CD14-positive monocyte (primary cell): ENCODE results near the gene PER2. TPM values are rescaled to one million over a fixed set of nuclear protein-coding genes. Genes with fewer than 3 reads are reported as not detected.
"Not testable (repeated sequence)": the region's sequence is repeated elsewhere in the genome, so short reads cannot be mapped to it uniquely, and the experiment has no call there.

Experiments
- DNase-seq, 3 donors: peaks; one replicate each; pipeline ENCODE4 v3.0.0-alpha.2; 2011 to 2022
- H2AFZ ChIP-seq: 2 replicates; pipeline ENCODE4 v1.6.0; 2012; ENCODE audit warnings: mild to moderate bottlenecking, low read depth, low read length, inconsistent platforms; ENCODE audit not compliant: insufficient read depth, poor library complexity, severe bottlenecking
- H3K27ac ChIP-seq, 2 donors: 1 replicate in 1 of 2; 2 replicates in 1 of 2; pipeline ENCODE4 v1.5.1; 2012 to 2013; ENCODE audit warnings: low read length in 2 of 2, control low read depth in 1 of 2, inconsistent platforms in 1 of 2, low read depth in 1 of 2, mild to moderate bottlenecking in 1 of 2
- H3K27me3 ChIP-seq, 2 donors: one replicate each; pipeline versions ENCODE4 v1.6.0 to v1.6.1; 2011 to 2013; ENCODE audit warnings: low read length in 2 of 2; ENCODE audit not compliant: control insufficient read depth in 2 of 2, insufficient read depth in 2 of 2
- H3K36me3 ChIP-seq, 2 donors: replicated peaks in 1 of 2; 1 replicate in 1 of 2; 2 replicates in 1 of 2; pipeline versions ENCODE4 v1.5.1 to v1.6.1; 2012 to 2013; ENCODE audit warnings: low read length in 2 of 2, control low read depth in 1 of 2, inconsistent platforms in 1 of 2, mild to moderate bottlenecking in 1 of 2; ENCODE audit not compliant: insufficient read depth in 2 of 2, control insufficient read depth in 1 of 2
- H3K4me1 ChIP-seq, 2 donors: 1 replicate in 1 of 2; 2 replicates in 1 of 2; pipeline versions ENCODE4 v1.5.1 to v1.6.1; 2012 to 2013; ENCODE audit warnings: low read length in 2 of 2, control low read depth in 1 of 2, inconsistent platforms in 1 of 2, mild to moderate bottlenecking in 1 of 2, moderate library complexity in 1 of 2; ENCODE audit not compliant: insufficient read depth in 2 of 2, control insufficient read depth in 1 of 2
- H3K4me2 ChIP-seq: replicated peaks from 2 replicates; pipeline ENCODE3; 2012; ENCODE audit warnings: low read length, moderate library complexity, mild to moderate bottlenecking; ENCODE audit not compliant: poor library complexity, severe bottlenecking; ENCODE audit errors: extremely low read depth
- H3K4me3 ChIP-seq, 3 experiments: fragments of 200-600 bp in 1 of 3; sonication (generic) in 1 of 3; replicated peaks in 1 of 3; 1 replicate in 2 of 3; 2 replicates in 1 of 3; pipeline ENCODE4 v1.5.1; 2011 to 2013; ENCODE audit warnings: low read length in 3 of 3, mild to moderate bottlenecking in 3 of 3, control low read depth in 2 of 3, low read depth in 2 of 3, inconsistent platforms in 1 of 3, moderate library complexity in 1 of 3
- H3K79me2 ChIP-seq: 2 replicates; pipeline ENCODE4 v1.6.0; 2012; ENCODE audit warnings: mild to moderate bottlenecking, control low read depth, inconsistent platforms, low read length, moderate library complexity; ENCODE audit not compliant: insufficient read depth
- H3K9ac ChIP-seq: 2 replicates; pipeline ENCODE4 v1.6.0; 2017; ENCODE audit warnings: low read length, mild to moderate bottlenecking; ENCODE audit not compliant: insufficient read depth, poor library complexity, severe bottlenecking
- H3K9me3 ChIP-seq, 2 donors: replicated peaks in 1 of 2; 1 replicate in 1 of 2; 2 replicates in 1 of 2; pipeline versions ENCODE4 v1.5.1 to v1.6.1; 2012 to 2013; ENCODE audit warnings: low read length in 2 of 2, control low read depth in 1 of 2; ENCODE audit not compliant: control insufficient read depth in 1 of 2, insufficient read depth in 1 of 2
- H4K20me1 ChIP-seq: 2 replicates; pipeline ENCODE4 v1.6.0; 2012; ENCODE audit warnings: mild to moderate bottlenecking, low read length, control low read depth, moderate library complexity; ENCODE audit not compliant: insufficient read depth
- H3K27ac Mint-ChIP-seq, 7 donors: one replicate each; pipeline ENCODE4 v1.8.0; 2020; ENCODE audit warnings: mild to moderate bottlenecking in 7 of 7, mixed read lengths in 7 of 7, moderate library complexity in 6 of 7, inconsistent platforms in 2 of 7
- H3K27me3 Mint-ChIP-seq, 3 donors: one replicate each; pipeline ENCODE4 v1.8.0; 2021 to 2022; ENCODE audit warnings: low read depth in 3 of 3, mild to moderate bottlenecking in 3 of 3, mixed read lengths in 3 of 3, moderate library complexity in 3 of 3, inconsistent platforms in 1 of 3
- H3K36me3 Mint-ChIP-seq, 2 donors: one replicate each; pipeline ENCODE4 v1.8.0; 2020; ENCODE audit warnings: mixed read lengths in 2 of 2, inconsistent platforms in 1 of 2, mild to moderate bottlenecking in 1 of 2
- H3K4me1 Mint-ChIP-seq: one replicate; pipeline ENCODE4 v1.8.0; 2020; ENCODE audit warnings: mild to moderate bottlenecking, mixed read lengths
- H3K4me3 Mint-ChIP-seq, 2 donors: one replicate each; pipeline ENCODE4 v1.8.0; 2020; ENCODE audit warnings: mild to moderate bottlenecking in 2 of 2, mixed read lengths in 2 of 2, moderate library complexity in 1 of 2
- H3K9me3 Mint-ChIP-seq, 7 donors: one replicate each; pipeline ENCODE4 v1.8.0; 2020 to 2022; ENCODE audit warnings: mixed read lengths in 7 of 7, mild to moderate bottlenecking in 6 of 7, moderate library complexity in 6 of 7, inconsistent platforms in 2 of 7
- WGBS: methylation state at CpG from one replicate; pipeline ENCODE4 v1.1.5; 2013; ENCODE audit warnings: missing lambda C conversion rate; ENCODE audit not compliant: insufficient coverage; 5-methylcytosine and 5-hydroxymethylcytosine counted together
- intact Hi-C, 2 donors: fragments of 100-400 bp; cut with micrococcal nuclease; formaldehyde crosslinking; loops; one replicate each; pipeline versions ENCODE4 v1.15.0 to v1.15.1; 2023
- polyA plus RNA-seq, 3 donors: library from polyadenylated mRNA; depleted of rRNA in 1 of 3; unstranded in 2 of 3; stranded (reverse) in 1 of 3; fragments of 300-500 nt in 2 of 3; fragments of >200 nt in 1 of 3; fragmentation: Illumina TruSeq in 2 of 3; gene quantifications; 1 replicate in 2 of 3; 2 replicates in 1 of 3; pipeline ENCODE4 v1.2.3, GENCODE V29; 2012 to 2021
- TF ChIP-seq, protein P1 (sequence below): fragments of 200-600 bp; IDR thresholded peaks from one replicate; pipeline ENCODE4 v1.8.0; 2022; ENCODE audit warnings: antibody characterized with exemption, mild to moderate bottlenecking

Gene PER2
- polyA plus RNA-seq, 3 donors = 1.6 to 5.6 (median 3.1) TPM

- Histone ChIP-seq H4K20me1 (peaks cover 20% of the 10 kb centered on the region), H3K36me3 (peaks cover 66 to 80% of the 10 kb centered on the region in 2 donors), H3K4me1 (peaks cover 13 to 15% of the 10 kb centered on the region in 2 donors), H3K4me2 (no peak overlapping the region), H3K27me3 (no peaks in the 10 kb centered on the region), H3K79me2 (peaks cover 7% of the 10 kb centered on the region), H3K4me3 (no peak overlapping the region), H2AFZ (no peak overlapping the region), H3K9ac (no peak overlapping the region), H3K27ac (peak overlapping the region; percentile 4 to 56), H3K9me3 (no peaks in the 10 kb centered on the region)
- Mint-ChIP-seq H3K36me3 (peaks cover 78 to 88% of the 10 kb centered on the region in 2 donors), H3K4me1 (peaks cover 21% of the 10 kb centered on the region), H3K4me3 (no peak overlapping the region), H3K27ac (peak overlapping the region in 5 of 7 donors; percentile 62 to 82 (median 74)), H3K27me3 (no peaks in the 10 kb centered on the region), H3K9me3 (peaks cover 0 to 1% (median 0%) of the 10 kb centered on the region in 7 donors)
- intact Hi-C loops = no loop called here
- over 99% methylated on average over 19 of the region's 20 CpGs for whole genome bisulfite sequencing
- no peak for DNase-seq
- TF ChIP-seq, protein P1, sequence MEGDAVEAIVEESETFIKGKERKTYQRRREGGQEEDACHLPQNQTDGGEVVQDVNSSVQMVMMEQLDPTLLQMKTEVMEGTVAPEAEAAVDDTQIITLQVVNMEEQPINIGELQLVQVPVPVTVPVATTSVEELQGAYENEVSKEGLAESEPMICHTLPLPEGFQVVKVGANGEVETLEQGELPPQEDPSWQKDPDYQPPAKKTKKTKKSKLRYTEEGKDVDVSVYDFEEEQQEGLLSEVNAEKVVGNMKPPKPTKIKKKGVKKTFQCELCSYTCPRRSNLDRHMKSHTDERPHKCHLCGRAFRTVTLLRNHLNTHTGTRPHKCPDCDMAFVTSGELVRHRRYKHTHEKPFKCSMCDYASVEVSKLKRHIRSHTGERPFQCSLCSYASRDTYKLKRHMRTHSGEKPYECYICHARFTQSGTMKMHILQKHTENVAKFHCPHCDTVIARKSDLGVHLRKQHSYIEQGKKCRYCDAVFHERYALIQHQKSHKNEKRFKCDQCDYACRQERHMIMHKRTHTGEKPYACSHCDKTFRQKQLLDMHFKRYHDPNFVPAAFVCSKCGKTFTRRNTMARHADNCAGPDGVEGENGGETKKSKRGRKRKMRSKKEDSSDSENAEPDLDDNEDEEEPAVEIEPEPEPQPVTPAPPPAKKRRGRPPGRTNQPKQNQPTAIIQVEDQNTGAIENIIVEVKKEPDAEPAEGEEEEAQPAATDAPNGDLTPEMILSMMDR = no peak
These were observed 14.1 kb downstream of the PER2 start for GRCh38 chr2:238274152-238274865.

- H3K4me3 ChIP-seq, H3K9ac ChIP-seq, H3K27me3 Mint-ChIP-seq, H3K9me3 Mint-ChIP-seq, intact Hi-C loops, H3K27me3 ChIP-seq, H3K79me2 ChIP-seq, H2AFZ ChIP-seq, H3K9me3 ChIP-seq: not testable (repeated sequence)
- peak overlapping the region; percentile 4 for H3K4me2 ChIP-seq
- no CpG with 5 or more reads among the region's 10 CpGs for WGBS
- H3K36me3 ChIP-seq = peaks cover 73 to 88% of the 10 kb centered on the region in 2 donors
- peak in 2 of 3 donors; percentile 12 to 37 for DNase-seq
- peaks cover 11% of the 10 kb centered on the region for H4K20me1 ChIP-seq
- Mint-ChIP-seq H3K27ac (peak overlapping the region; percentile 37 to 84 (median 74)), H3K4me1 (peaks cover 21% of the 10 kb centered on the region), H3K4me3 (peak overlapping the region in 1 of 2 donors; percentile 21), H3K36me3 (peaks cover 79 to 89% of the 10 kb centered on the region in 2 donors)
- H3K27ac ChIP-seq = peak overlapping the region; percentile 4 to 56
- H3K4me1 ChIP-seq = peaks cover 13 to 15% of the 10 kb centered on the region in 2 donors
These were observed 15.0 kb downstream of the PER2 start for GRCh38 chr2:238273433-238273832.
